Activated CD4-positive, alpha-beta T cell treated with anti-CD3 and anti-CD28 coated beads, Interleukin-2, amount 10 ng/mL, durations not matched to agents 24 days and 14 days (primary cell): Measurements from ENCODE around the gene RALB. TPM values are rescaled to one million over a fixed set of nuclear protein-coding genes. Genes with fewer than 3 reads are reported as not detected.

ENCODE experiments used
- DNase-seq: peaks from one replicate; pipeline ENCODE4 v3.0.0; 2022
- H3K27ac Mint-ChIP-seq: one replicate; pipeline ENCODE4 v1.8.0; 2022; ENCODE audit warnings: mild to moderate bottlenecking, mixed read lengths
- H3K27me3 Mint-ChIP-seq: one replicate; pipeline ENCODE4 v1.8.0; 2022; ENCODE audit warnings: mixed read lengths
- H3K36me3 Mint-ChIP-seq: one replicate; pipeline ENCODE4 v1.8.0; 2022; ENCODE audit warnings: low read depth, mild to moderate bottlenecking, mixed read lengths
- H3K4me1 Mint-ChIP-seq: one replicate; pipeline ENCODE4 v1.8.0; 2021; ENCODE audit warnings: mixed read lengths
- H3K4me3 Mint-ChIP-seq: one replicate; pipeline ENCODE4 v1.8.0; 2022; ENCODE audit warnings: mild to moderate bottlenecking, moderate library complexity, mixed read lengths
- H3K9me3 Mint-ChIP-seq: one replicate; pipeline ENCODE4 v1.8.0; 2021; ENCODE audit warnings: mixed read lengths
- intact Hi-C: fragments of 100-400 bp; cut with micrococcal nuclease; formaldehyde crosslinking; loops from one replicate; pipeline ENCODE4 v1.15.1; 2023
- total RNA-seq: library from RNA; stranded (reverse); gene quantifications from 2 replicates; pipeline ENCODE4 v1.2.3, GENCODE V29; 2022

RALB gene
- total RNA-seq, 1 donor from 2014 or later, result 80.0 TPM

DNA sequence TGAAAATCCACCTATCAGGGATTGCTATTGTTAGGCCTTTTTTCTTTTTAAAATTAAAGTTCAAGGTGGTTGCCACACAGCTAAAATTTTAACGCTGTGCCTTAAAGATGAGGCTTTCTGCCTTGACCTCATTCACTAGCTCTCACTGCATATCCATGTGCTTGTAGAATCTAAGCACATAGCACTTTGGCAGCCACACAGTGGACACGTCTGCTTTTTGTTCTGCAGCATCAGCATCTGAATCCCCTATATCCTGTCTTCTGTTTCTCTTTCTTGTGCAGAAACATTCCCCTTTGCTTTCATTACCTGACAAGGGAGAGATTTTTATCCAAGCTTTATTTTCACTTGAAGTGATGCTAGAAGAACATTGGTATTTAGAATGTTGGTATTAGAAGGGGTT lies 38.1 kb downstream of the RALB start:
- Mint-ChIP-seq H3K4me3 (no peak overlapping the region), H3K9me3 (no peaks in the 10 kb centered on the region), H3K4me1 (peaks cover 70% of the 10 kb centered on the region), H3K27ac (peak overlapping the region; percentile 39), H3K27me3 (no peaks in the 10 kb centered on the region), H3K36me3 (peaks cover 57% of the 10 kb centered on the region)
- no peak for DNase-seq
- intact Hi-C loops, result no loop called here

GRCh38 chr2:120291401-120292311 lies 39.0 kb downstream of the RALB start:
- Mint-ChIP-seq H3K27ac (peak overlapping the region; percentile 82), H3K9me3 (no peaks in the 10 kb centered on the region), H3K4me1 (peaks cover 63% of the 10 kb centered on the region), H3K36me3 (peaks cover 57% of the 10 kb centered on the region), H3K27me3 (no peaks in the 10 kb centered on the region), H3K4me3 (peak overlapping the region; percentile 71)
- DNase-seq, result peak; percentile 76
- intact Hi-C loops, result no loop called here

DNA sequence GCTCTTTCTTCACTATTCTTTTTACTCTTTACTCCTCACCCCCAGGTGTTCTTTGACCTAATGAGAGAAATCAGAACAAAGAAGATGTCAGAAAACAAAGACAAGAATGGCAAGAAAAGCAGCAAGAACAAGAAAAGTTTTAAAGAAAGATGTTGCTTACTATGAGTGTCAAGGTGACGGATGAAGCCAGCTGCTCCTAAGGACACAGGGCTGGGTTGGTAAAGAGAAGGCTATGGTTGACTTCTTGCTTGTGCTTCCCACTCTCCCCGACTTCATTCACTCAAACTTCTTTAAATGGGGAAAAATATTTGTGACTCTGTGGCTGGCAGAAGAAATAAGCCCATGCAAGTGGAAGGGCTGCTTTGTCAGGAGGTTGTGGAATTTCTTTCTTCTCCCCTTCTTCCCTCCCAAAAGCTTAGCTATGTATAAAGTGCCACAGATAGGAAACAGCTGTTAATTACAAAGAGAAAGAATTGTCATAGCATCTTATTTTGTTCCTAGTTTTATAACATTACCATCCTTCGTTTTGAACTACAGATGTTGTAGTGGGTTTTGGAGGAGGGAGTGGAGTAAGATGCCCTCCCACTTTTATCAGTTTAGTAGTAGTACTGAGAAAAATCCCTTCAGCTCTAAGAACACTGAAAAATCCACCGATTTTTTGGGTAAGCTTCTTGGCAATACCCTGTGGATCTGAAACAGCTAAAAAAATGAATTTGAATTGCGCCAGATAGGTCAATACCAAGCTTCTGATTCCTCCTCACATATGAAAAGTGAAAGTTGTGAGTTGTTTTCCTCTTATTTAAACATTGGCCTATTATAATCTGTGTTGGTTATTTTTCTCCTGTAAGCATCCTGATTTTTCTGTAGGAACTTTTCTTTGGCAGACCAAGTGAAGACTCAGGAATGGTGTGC lies 40.7 kb downstream of the RALB start:
- Mint-ChIP-seq H3K4me1 (peaks cover 51% of the 10 kb centered on the region), H3K36me3 (peaks cover 67% of the 10 kb centered on the region), H3K27ac (peak overlapping the region; percentile 66), H3K4me3 (peak overlapping the region; percentile 4), H3K9me3 (no peaks in the 10 kb centered on the region), H3K27me3 (no peaks in the 10 kb centered on the region)
- DNase-seq, result no peak
- intact Hi-C loops, result no loop called here

GRCh38 chr2:120294008-120294340 lies 41.3 kb downstream of the RALB start:
- H3K36me3 Mint-ChIP-seq, result peaks cover 68% of the 10 kb centered on the region

GRCh38 chr2:120298173-120298835 lies 45.7 kb downstream of the RALB start:
- Mint-ChIP-seq H3K36me3 (peaks cover 63% of the 10 kb centered on the region), H3K4me1 (peaks cover 25% of the 10 kb centered on the region)

More at GRCh38 chr2:120294008-120294340, 41.3 kb downstream of the RALB start:
- Mint-ChIP-seq H3K9me3 (no peaks in the 10 kb centered on the region), H3K27ac (peak overlapping the region; percentile 66), H3K4me1 (peaks cover 49% of the 10 kb centered on the region), H3K4me3 (peak overlapping the region; percentile 4), H3K27me3 (no peaks in the 10 kb centered on the region)
- peak; percentile 68 for DNase-seq
- intact Hi-C loops, result no loop called here

GRCh38 chr2:120299004-120299403 lies 46.4 kb downstream of the RALB start:
- intact Hi-C loops, result no loop called here
- Mint-ChIP-seq H3K27me3 (no peaks in the 10 kb centered on the region), H3K4me1 (peaks cover 18% of the 10 kb centered on the region), H3K4me3 (no peak overlapping the region), H3K27ac (no peak overlapping the region), H3K36me3 (peaks cover 60% of the 10 kb centered on the region), H3K9me3 (no peaks in the 10 kb centered on the region)
- no peak for DNase-seq

More at GRCh38 chr2:120298173-120298835, 45.7 kb downstream of the RALB start:
- Mint-ChIP-seq H3K9me3 (no peaks in the 10 kb centered on the region), H3K27me3 (no peaks in the 10 kb centered on the region), H3K4me3 (no peak overlapping the region), H3K27ac (peak overlapping the region; percentile 37)
- no peak for DNase-seq
- intact Hi-C loops, result no loop called here

DNA sequence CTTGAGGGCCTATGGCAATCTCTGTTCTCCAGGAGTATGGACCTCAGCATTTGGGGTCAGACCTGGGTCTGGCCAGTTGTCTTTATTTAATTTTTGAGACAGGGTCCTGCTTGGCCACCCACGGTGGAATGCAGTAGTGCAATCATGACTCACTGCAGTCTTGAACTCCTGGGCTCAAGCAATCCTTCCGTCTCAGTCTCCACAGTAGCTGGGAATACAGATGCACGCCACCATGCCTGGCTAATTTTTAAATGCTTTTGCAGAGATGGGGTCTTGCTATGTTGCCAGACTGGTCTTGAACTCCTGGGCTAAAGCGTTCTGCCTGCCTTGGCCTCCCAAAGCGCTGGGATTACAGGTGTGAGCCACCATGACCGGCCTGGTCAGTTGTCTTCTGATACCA lies 46.9 kb downstream of the RALB start:
- H3K4me3 Mint-ChIP-seq, result no peak overlapping the region
- H3K27ac Mint-ChIP-seq, result no peak overlapping the region
- intact Hi-C loops, result no loop called here
- DNase-seq, result no peak
- no peaks in the 10 kb centered on the region for H3K27me3 Mint-ChIP-seq
- H3K36me3 Mint-ChIP-seq, result peaks cover 55% of the 10 kb centered on the region
- peaks cover 15% of the 10 kb centered on the region for H3K4me1 Mint-ChIP-seq
- no peaks in the 10 kb centered on the region for H3K9me3 Mint-ChIP-seq

- Mint-ChIP-seq H3K27me3 (no peaks in the 10 kb centered on the region), H3K4me1 (peaks cover 15% of the 10 kb centered on the region), H3K4me3 (no peak overlapping the region), H3K9me3 (no peaks in the 10 kb centered on the region), H3K27ac (no peak overlapping the region), H3K36me3 (peaks cover 57% of the 10 kb centered on the region)
- intact Hi-C loops, result no loop called here
- no peak for DNase-seq
Observed at GRCh38 chr2:120300385-120300784, 47.7 kb downstream of the RALB start.

GRCh38 chr2:120301284-120301683 lies 48.6 kb downstream of the RALB start:
- H3K4me1 Mint-ChIP-seq, result peaks cover 19% of the 10 kb centered on the region
- peaks cover 56% of the 10 kb centered on the region for H3K36me3 Mint-ChIP-seq
- no peak overlapping the region for H3K27ac Mint-ChIP-seq
- no peak for DNase-seq
- H3K4me3 Mint-ChIP-seq, result no peak overlapping the region
- intact Hi-C loops, result no loop called here
- H3K27me3 Mint-ChIP-seq, result no peaks in the 10 kb centered on the region
- no peaks in the 10 kb centered on the region for H3K9me3 Mint-ChIP-seq

GRCh38 chr2:120302301-120302700 lies 49.6 kb downstream of the RALB start:
- no peaks in the 10 kb centered on the region for H3K27me3 Mint-ChIP-seq
- no peaks in the 10 kb centered on the region for H3K9me3 Mint-ChIP-seq
- peaks cover 51% of the 10 kb centered on the region for H3K36me3 Mint-ChIP-seq
- intact Hi-C loops, result no loop called here
- peaks cover 19% of the 10 kb centered on the region for H3K4me1 Mint-ChIP-seq
- H3K27ac Mint-ChIP-seq, result peak overlapping the region; percentile 6
- peak overlapping the region; percentile 55 for H3K4me3 Mint-ChIP-seq
- DNase-seq, result no peak

DNA sequence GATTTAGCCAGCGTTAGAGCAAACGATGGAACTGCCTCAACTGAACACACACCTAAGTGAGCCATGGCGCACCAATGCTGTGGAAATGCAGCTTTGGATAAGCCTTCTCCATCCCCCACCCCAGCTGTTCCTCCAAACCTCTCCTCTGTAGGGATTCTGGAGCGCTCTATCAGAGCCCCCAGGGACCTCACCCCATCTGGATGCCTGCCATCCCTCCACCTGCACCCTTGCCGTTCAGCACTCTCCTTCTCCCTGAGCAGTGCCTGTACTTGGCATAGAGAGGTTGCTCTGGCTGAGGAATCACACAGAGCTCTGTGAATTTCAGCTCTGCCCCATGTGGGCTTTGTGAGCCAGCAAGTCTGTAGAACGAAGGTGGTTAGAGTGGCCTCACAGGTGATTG lies 50.5 kb downstream of the RALB start:
- Mint-ChIP-seq H3K4me3 (peak overlapping the region; percentile 55), H3K27ac (peak overlapping the region; percentile 23), H3K36me3 (peaks cover 43% of the 10 kb centered on the region), H3K4me1 (peaks cover 19% of the 10 kb centered on the region), H3K9me3 (no peaks in the 10 kb centered on the region), H3K27me3 (no peaks in the 10 kb centered on the region)
- intact Hi-C loops, result no loop called here
- no peak for DNase-seq

DNA sequence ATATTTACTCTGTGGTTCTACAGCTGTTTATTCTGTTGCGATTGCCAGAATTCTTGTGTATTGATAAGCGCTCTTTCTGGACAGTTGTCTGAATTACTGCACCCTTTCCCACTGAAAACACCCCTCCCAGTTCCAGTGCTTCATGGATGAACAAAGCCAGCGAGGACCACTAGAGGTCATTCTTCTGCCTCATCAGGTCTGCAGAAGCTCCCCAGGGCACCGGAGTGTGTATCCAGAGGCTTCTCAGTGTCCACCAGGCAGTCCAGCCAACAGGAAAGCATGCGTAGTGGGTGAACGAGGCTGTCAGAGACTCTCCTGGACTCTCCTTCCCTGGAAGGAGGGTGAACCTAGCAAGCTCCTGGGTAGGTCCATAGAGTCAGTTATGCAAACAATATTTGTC lies 52.6 kb downstream of the RALB start:
- no peaks in the 10 kb centered on the region for H3K9me3 Mint-ChIP-seq
- H3K27me3 Mint-ChIP-seq, result no peaks in the 10 kb centered on the region
- no peak for DNase-seq
- intact Hi-C loops, result no loop called here
- peaks cover 30% of the 10 kb centered on the region for H3K36me3 Mint-ChIP-seq
- peaks cover 20% of the 10 kb centered on the region for H3K4me1 Mint-ChIP-seq
- H3K4me3 Mint-ChIP-seq, result no peak overlapping the region
- no peak overlapping the region for H3K27ac Mint-ChIP-seq

- Mint-ChIP-seq H3K27ac (no peak overlapping the region), H3K9me3 (no peaks in the 10 kb centered on the region), H3K4me3 (no peak overlapping the region), H3K36me3 (peaks cover 24% of the 10 kb centered on the region), H3K27me3 (no peaks in the 10 kb centered on the region), H3K4me1 (peaks cover 26% of the 10 kb centered on the region)
- intact Hi-C loops, result no loop called here
- DNase-seq, result no peak
Observed at GRCh38 chr2:120305937-120306490, 53.4 kb downstream of the RALB start.
